Peyer's patch (tissue), 4 donors: Measurements from ENCODE around the gene TENT4A.

Source experiments
- POLR2A ChIP-seq, 2 donors: fragments of 450-650 bp; IDR thresholded peaks; one replicate each; pipeline ENCODE4 v1.5.1; 2017; ENCODE audit warnings: antibody characterized with exemption in 2 of 2, mild to moderate bottlenecking in 2 of 2, moderate library complexity in 2 of 2
- TF ChIP-seq, protein P1 (sequence below), 6 experiments: fragments of 450-650 bp in 4 of 6; fragments of 200-600 bp in 2 of 6; sonication (generic) in 1 of 6; IDR thresholded peaks; one replicate each; pipeline ENCODE4 v1.5.1; 2017 to 2019; ENCODE audit warnings: antibody characterized with exemption in 6 of 6, mild to moderate bottlenecking in 3 of 6, moderate library complexity in 1 of 6

- TF ChIP-seq, protein P1, sequence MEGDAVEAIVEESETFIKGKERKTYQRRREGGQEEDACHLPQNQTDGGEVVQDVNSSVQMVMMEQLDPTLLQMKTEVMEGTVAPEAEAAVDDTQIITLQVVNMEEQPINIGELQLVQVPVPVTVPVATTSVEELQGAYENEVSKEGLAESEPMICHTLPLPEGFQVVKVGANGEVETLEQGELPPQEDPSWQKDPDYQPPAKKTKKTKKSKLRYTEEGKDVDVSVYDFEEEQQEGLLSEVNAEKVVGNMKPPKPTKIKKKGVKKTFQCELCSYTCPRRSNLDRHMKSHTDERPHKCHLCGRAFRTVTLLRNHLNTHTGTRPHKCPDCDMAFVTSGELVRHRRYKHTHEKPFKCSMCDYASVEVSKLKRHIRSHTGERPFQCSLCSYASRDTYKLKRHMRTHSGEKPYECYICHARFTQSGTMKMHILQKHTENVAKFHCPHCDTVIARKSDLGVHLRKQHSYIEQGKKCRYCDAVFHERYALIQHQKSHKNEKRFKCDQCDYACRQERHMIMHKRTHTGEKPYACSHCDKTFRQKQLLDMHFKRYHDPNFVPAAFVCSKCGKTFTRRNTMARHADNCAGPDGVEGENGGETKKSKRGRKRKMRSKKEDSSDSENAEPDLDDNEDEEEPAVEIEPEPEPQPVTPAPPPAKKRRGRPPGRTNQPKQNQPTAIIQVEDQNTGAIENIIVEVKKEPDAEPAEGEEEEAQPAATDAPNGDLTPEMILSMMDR (IDR thresholded peaks at IDR 0.05), result no peak
- no peak for TF ChIP-seq POLR2A (IDR thresholded peaks at IDR 0.05)
Observed at GRCh38 chr5:6710551-6711318, 2.5 kb upstream of the TENT4A start.
